ENCODE results near the gene CCDC77.

Gene CCDC77

DNA sequence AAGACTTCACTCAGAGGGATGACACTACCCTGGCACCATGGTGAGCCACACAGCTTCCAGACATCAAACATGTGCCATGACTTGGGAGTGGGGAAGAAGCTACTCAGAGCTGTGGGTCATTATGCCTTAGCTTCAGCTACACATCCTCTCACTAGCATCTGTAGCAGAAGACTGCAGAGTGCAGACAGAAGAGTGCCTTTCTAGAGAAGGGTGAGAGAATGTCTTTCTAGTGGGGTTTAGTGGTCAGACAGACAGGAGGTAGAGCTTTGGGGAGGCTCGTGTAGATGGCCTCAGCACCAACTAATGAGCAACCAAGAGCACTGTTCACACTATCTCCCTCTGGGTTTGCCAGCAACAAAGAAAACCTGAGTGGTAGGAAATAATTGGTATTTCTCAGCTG, 53.4 kb downstream of the CCDC77 start:
- no peak for DNase-seq

DNA sequence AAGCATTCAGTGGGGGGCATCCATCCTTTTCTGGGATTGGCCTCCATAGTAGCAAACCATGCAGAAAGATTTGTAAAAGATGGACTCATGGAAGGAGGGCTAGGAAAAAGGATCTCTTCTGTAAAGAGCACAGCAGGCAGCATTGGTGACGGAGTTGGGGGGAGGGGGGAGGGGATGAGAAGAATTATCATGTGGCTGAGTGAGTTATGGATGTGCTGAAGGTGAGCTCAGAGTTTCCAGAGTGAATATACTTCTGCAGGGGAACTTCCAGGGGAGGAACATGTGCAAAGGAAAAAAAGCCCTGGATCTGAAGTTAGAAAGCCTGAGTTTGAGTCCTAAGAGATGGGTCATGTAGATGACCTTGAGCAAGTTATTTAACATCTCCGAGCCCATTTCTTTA, 54.4 kb downstream of the CCDC77 start:
- no peak for DNase-seq

DNA sequence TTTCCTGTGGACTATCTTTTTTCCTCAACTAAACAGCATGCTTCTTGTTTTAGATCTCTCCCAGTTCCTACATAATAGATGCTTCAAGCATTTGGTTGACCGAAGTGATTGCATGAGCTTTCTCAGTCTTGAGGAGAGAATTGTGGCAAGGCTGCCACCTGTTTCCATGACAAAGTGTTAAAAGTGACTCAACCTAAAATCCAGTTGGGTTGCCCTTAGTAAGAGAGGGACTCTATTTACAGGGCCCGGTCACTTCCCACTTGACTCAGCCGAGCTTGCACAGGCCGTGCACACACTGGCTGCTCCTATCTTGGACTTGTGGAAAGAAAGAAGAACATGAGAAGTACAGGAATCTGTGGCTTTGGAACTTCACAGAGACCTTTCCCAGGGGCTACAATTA, 56.2 kb downstream of the CCDC77 start:
- no peak for DNase-seq

DNA sequence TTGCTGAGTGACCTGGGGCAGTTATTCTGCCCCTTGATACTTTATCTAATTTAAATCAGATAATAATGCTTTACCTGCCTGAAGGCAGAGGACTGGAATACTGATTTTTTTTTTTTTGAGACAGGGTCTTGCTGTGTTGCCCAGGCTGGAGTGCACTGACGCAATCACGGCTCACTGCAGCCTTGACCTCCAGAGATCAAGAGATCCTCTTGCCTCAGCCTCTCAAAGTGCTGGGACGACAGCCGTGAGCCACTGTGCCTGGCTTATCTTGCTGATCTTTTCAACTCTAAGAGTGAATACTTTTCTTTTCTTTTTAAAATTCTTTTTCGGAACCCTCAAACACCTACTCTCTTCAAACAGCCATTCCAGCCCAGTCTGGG, 57.6 kb downstream of the CCDC77 start:
- DNase-seq = no peak

GRCh38 chr12:459430-460258, 58.2 kb downstream of the CCDC77 start, which contains the start of gene B4GALNT3:
Gene B4GALNT3 (plus strand): TSS chr12:459939. CDS start chr12:460377, 438 bp downstream.
- DNase-seq = peak; percentile 54

DNA sequence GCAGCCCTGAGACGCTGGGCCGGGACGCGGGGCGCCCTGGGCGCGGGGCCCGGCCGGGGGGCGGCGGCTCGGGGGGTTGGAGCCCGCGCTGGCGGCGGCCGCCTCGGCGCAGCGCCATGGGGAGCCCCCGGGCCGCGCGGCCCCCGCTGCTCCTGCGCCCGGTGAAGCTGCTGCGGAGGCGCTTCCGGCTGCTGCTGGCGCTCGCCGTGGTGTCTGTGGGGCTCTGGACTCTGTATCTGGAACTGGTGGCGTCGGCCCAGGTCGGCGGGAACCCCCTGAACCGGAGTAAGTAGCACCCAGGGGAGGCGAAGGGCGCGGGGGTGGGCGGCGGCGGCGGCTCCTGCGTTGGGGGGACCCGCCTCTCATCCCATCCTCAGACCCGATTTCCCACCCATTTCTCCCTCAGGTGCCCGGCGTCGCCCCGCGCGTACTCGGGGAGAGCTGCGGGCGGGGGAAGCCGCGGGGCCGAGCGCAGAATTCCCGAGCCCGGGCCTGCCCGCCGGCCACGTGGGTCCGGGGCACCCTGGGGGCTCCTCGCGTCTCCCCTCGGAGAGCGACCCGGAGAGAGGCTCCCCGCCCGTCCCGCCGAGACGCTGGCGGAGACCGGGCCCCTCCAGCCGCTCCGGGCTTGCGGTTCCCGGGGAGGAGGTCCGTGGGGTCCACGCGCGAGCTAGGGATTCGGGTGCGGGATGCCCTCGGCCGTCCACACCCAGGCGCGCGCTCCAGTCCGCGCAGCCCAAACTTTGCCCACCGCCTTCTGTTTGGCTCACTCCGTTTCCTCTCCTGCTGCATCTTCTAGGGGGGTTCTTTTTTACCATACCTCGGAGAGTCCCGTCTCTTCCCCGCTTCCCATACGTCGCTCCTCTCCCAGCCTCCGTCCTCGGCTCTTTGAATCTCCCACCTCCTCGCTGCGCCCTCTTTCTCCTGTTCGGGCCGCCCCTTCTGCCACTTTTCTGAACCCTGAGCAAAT, 59.1 kb downstream of the CCDC77 start:
- peak; percentile 56 for DNase-seq

GRCh38 chr12:461425-461824, 60.0 kb downstream of the CCDC77 start:
- no peak for DNase-seq

GRCh38 chr12:462936-463705, 61.7 kb downstream of the CCDC77 start:
- DNase-seq = no peak

DNA sequence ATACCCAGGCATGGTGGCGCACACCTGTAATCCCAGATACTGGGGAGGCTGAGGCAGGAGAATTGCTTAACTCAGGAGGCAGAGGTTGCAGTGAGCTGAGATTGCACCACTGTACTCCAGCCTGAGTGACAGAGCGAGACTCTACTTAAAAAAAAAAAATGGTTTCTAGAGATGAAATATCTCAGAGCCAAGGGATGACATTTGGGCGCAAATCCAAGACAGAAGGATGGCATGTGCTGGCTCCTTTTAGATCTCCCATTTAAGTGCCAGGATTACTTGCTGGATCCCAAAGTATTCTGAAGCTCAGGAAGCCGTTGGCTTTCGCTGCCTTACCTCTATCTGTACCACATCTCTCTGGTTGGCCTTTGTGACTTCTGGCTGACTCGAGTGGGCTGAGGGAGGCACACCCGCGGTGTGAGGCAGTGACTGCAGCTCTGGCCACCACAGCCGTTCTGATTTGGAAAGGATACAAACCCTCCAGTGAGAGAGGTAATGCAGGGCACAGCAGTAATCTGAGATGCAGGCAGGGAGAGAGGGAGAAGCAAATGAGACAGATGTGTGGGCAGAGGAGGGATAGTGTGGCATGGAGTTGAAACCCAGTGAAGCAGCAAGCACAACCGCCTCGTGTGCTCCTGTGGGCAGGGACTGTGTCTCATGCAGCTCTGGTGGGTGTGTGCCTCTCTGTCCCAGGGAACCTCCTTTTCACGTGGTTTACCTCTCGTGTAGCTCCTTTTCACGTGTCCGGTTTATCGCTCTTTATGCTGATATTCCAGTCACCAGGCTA, 63.2 kb downstream of the CCDC77 start:
- no peak for DNase-seq

GRCh38 chr12:466039-466438, 64.6 kb downstream of the CCDC77 start:
- DNase-seq = no peak

GRCh38 chr12:466762-467161, 65.3 kb downstream of the CCDC77 start:
- DNase-seq = no peak

- DNase-seq = no peak
Measured at GRCh38 chr12:467591-467990, 66.1 kb downstream of the CCDC77 start.

GRCh38 chr12:468671-469389, 67.4 kb downstream of the CCDC77 start:
- no peak for DNase-seq

- DNase-seq = no peak
Measured at GRCh38 chr12:470133-470532, 68.7 kb downstream of the CCDC77 start.

DNA sequence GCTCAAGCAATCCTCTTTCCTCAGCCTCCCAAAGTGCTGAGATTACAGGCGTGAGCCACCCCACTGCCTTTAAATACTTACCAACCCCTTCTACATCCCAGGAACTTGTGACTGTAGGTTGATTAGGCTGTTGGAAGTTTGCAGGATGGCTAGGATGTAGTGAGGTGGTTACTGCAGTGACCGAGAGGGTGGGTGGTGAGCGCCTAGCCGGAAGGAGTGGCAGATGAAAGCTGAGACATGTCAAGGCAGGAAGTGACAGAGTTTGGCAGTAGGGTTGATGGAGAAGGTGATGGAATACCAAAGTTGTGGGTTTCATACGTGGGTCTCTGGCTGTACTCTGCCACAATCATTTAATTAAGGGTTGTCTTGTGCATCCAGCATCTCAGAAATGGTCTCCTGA, 71.8 kb downstream of the CCDC77 start:
- DNase-seq = no peak

- DNase-seq = no peak
Measured at GRCh38 chr12:473863-474577, 72.6 kb downstream of the CCDC77 start.

GRCh38 chr12:475286-475685, 73.8 kb downstream of the CCDC77 start:
- no peak for DNase-seq

DNA sequence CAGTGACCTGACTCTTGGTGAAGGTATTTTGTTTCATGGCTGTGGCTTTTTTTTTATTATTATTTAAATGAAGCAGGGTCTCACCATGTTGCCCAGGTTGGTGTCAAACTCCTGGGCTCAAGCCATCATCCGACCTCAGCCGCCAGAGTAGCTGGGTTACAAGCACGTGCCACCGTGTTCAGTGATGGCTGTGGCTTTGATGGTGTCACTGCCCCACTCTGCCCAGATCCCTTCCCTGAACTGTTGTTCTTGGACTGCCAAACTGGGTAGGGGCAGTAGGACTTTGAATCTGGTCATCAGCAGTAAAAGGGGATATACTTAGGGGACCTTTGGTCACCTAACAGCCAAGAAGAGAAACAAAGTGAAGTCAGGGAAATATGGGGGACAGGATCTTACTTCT, 77.7 kb downstream of the CCDC77 start:
- DNase-seq = no peak

GRCh38 chr12:480831-481816, 79.7 kb downstream of the CCDC77 start:
- no peak for DNase-seq

DNA sequence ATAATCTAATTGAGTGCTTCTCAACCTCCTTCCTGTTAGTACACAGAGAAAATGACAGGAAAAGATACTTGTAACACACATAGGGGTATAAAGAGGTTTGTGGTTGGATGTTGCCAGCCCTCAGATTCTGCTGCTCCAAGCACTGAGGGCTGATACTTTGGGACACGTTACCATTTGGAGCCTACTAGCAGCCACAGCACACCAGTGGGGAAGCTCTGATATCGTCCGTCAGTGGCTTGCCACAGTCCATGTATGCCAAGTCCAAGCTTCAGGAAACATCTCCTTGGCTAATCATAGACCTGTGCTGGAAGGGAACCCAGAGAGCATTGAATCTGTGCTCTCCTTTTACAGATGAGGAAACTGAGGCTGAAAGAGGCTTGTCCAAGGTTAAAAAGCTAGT, 80.6 kb downstream of the CCDC77 start:
- DNase-seq = no peak

Measured in stimulated activated CD4-positive, alpha-beta T cell treated with anti-CD3 and anti-CD28 coated beads, Interleukin-15, amount 100 ng/mL, for 24 hours (primary cell).